IMR-90 (cell line): ENCODE measurements around the gene RPS6KA2. TPM values are rescaled to one million over a fixed set of nuclear protein-coding genes. Genes with fewer than 3 reads are reported as not detected.

Experiments
- ATAC-seq: fragments of 200-7000 bp; cut with Tn5 transposase; 2 replicates; pipeline ENCODE4 v1.9.1; 2020; ENCODE audit warnings: low read depth, mild to moderate bottlenecking, moderate library complexity
- BruUV-seq: library from RNA; stranded (reverse); fragments of 400-500 nt; replicated peaks from 2 replicates; lab custom pipeline; 2021; lab: Mats Ljungman, UMichigan
- CTCF ChIA-PET: fragments of 300-600 bp; formaldehyde crosslinking; extraction: SDS; loops from one replicate; lab custom pipeline; 2021; ENCODE audit warnings: antibody characterized with exemption; lab: Yijun Ruan, JAX
- POLR2A ChIA-PET: fragments of 300-600 bp; sonication (Branson Sonifier 250); formaldehyde crosslinking; loops from one replicate; lab custom pipeline; 2022; ENCODE audit warnings: antibody characterized with exemption; ENCODE audit not compliant: unreplicated experiment; lab: Charles Lee
- DNase-seq: peaks from one replicate; pipeline ENCODE4 v3.0.0; 2013
- H2AFZ ChIP-seq: replicated peaks from 2 replicates; pipeline ENCODE3; 2013; ENCODE audit warnings: low read length, mild to moderate bottlenecking; ENCODE audit not compliant: poor library complexity
- H2AK5ac ChIP-seq: 2 replicates; pipeline ENCODE4 v1.6.1; 2013; ENCODE audit warnings: low read depth, low read length, inconsistent platforms
- H2AK9ac ChIP-seq: replicated peaks from 2 replicates; pipeline ENCODE3; 2013; ENCODE audit warnings: mild to moderate bottlenecking, low read depth, low read length, moderate library complexity; ENCODE audit not compliant: poor library complexity
- H2BK120ac ChIP-seq: 2 replicates; pipeline ENCODE4 v1.6.1; 2013; ENCODE audit warnings: low read depth, low read length, inconsistent platforms
- H2BK15ac ChIP-seq: 3 replicates; pipeline ENCODE4 v1.6.1; 2013; ENCODE audit warnings: low read depth, low read length, inconsistent platforms
- H2BK20ac ChIP-seq: 2 replicates; pipeline ENCODE4 v1.6.1; 2013; ENCODE audit warnings: low read depth, mild to moderate bottlenecking, inconsistent platforms, low read length, moderate library complexity
- H2BK5ac ChIP-seq: 2 replicates; pipeline ENCODE4 v1.6.1; 2013; ENCODE audit warnings: mild to moderate bottlenecking, low read depth, low read length, inconsistent platforms; ENCODE audit not compliant: poor library complexity, severe bottlenecking
- H3K14ac ChIP-seq: replicated peaks from 2 replicates; pipeline ENCODE4 v1.6.1; 2013; ENCODE audit warnings: low read depth, low read length, inconsistent platforms
- H3K18ac ChIP-seq: 2 replicates; pipeline ENCODE4 v1.6.1; 2013; ENCODE audit warnings: low read depth, low read length, control low read depth
- H3K23ac ChIP-seq: 2 replicates; pipeline ENCODE4 v1.6.1; 2013; ENCODE audit warnings: low read depth, low read length, inconsistent platforms
- H3K27ac ChIP-seq: 2 replicates; pipeline ENCODE4 v1.5.1; 2013; ENCODE audit warnings: mild to moderate bottlenecking, control low read depth, low read length; ENCODE audit not compliant: insufficient read depth
- H3K27me3 ChIP-seq: 2 replicates; pipeline ENCODE4 v1.6.1; 2013; ENCODE audit warnings: low read length; ENCODE audit not compliant: control insufficient read depth, insufficient read depth
- H3K36me3 ChIP-seq: 2 replicates; pipeline ENCODE4 v1.6.1; 2013; ENCODE audit warnings: low read length, mixed read lengths; ENCODE audit not compliant: control insufficient read depth, insufficient read depth
- H3K4ac ChIP-seq: 2 replicates; pipeline ENCODE4 v1.6.1; 2013; ENCODE audit warnings: low read depth, low read length, inconsistent platforms
- H3K4me1 ChIP-seq: 2 replicates; pipeline ENCODE4 v1.6.1; 2013; ENCODE audit warnings: low read length, mixed read lengths; ENCODE audit not compliant: control insufficient read depth, insufficient read depth
- H3K4me2 ChIP-seq: 2 replicates; pipeline ENCODE4 v1.6.1; 2013; ENCODE audit warnings: low read depth, mild to moderate bottlenecking, control low read depth, low read length, moderate library complexity
- H3K4me3 ChIP-seq: 2 replicates; pipeline ENCODE4 v1.5.1; 2013; ENCODE audit warnings: low read depth, mild to moderate bottlenecking, control low read depth, low read length, moderate library complexity; ENCODE audit not compliant: insufficient read depth
- H3K56ac ChIP-seq: 2 replicates; pipeline ENCODE4 v1.6.1; 2013; ENCODE audit warnings: low read length, inconsistent platforms; ENCODE audit not compliant: insufficient read depth; ENCODE audit errors: extremely low read depth
- H3K79me1 ChIP-seq, 2 experiments: 2 replicates each; pipeline ENCODE4 v1.6.1; 2013; ENCODE audit warnings: low read length in 2 of 2, inconsistent platforms in 1 of 2, low read depth in 1 of 2
- H3K9ac ChIP-seq: 2 replicates; pipeline ENCODE4 v1.6.1; 2013; ENCODE audit warnings: low read depth, low read length, control low read depth
- H3K9me1 ChIP-seq: 2 replicates; pipeline ENCODE4 v1.6.1; 2013; ENCODE audit warnings: low read length, inconsistent platforms; ENCODE audit not compliant: insufficient read depth
- H3K9me3 ChIP-seq: 2 replicates; pipeline ENCODE4 v1.6.1; 2013; ENCODE audit warnings: low read length; ENCODE audit not compliant: control insufficient read depth, insufficient read depth
- H4K20me1 ChIP-seq: 2 replicates; pipeline ENCODE4 v1.6.1; 2013; ENCODE audit warnings: low read length, inconsistent platforms; ENCODE audit not compliant: insufficient read depth
- H4K5ac ChIP-seq: 2 replicates; pipeline ENCODE4 v1.6.1; 2013; ENCODE audit warnings: mild to moderate bottlenecking, low read depth, low read length, control low read depth
- H4K8ac ChIP-seq, 2 experiments: 2 replicates each; pipeline ENCODE4 v1.6.1; 2013; ENCODE audit warnings: low read depth in 2 of 2, low read length in 2 of 2, control low read depth in 1 of 2, inconsistent platforms in 1 of 2
- H4K91ac ChIP-seq: 2 replicates; pipeline ENCODE4 v1.6.1; 2013; ENCODE audit warnings: low read depth, low read length, inconsistent platforms; ENCODE audit not compliant: insufficient read depth
- ELK1 ChIP-seq: fragments of 150-350 bp; IDR thresholded peaks from 2 replicates; pipeline ENCODE4 v1.6.1; 2016; ENCODE audit warnings: low read depth, mild to moderate bottlenecking, low read length, moderate library complexity, borderline replicate concordance
- FOS ChIP-seq: fragments of 150-350 bp; IDR thresholded peaks from 2 replicates; pipeline ENCODE4 v1.6.1; 2016; ENCODE audit warnings: low read depth, low read length
- MAZ ChIP-seq: IDR thresholded peaks from 2 replicates; pipeline ENCODE4 v1.6.1; 2012; ENCODE audit warnings: low read depth, mild to moderate bottlenecking, low read length, improper control_type of control experiment, moderate library complexity, borderline replicate concordance
- RCOR1 ChIP-seq: IDR thresholded peaks from 2 replicates; pipeline ENCODE4 v1.6.1; 2012; ENCODE audit warnings: mild to moderate bottlenecking, low read length, improper control_type of control experiment; ENCODE audit not compliant: insufficient replicate concordance
- RFX5 ChIP-seq: IDR thresholded peaks from 2 replicates; pipeline ENCODE4 v1.8.0; 2012; ENCODE audit warnings: low read depth, mild to moderate bottlenecking, low read length, moderate library complexity
- WGBS, 2 experiments: methylation state at CpG; one replicate each; pipeline versions ENCODE4 v1.1.5 to v1.1.7; 2013; ENCODE audit warnings: missing lambda C conversion rate in 2 of 2; ENCODE audit not compliant: insufficient read length in 1 of 2; ENCODE audit errors: extremely low coverage in 2 of 2; 5-methylcytosine and 5-hydroxymethylcytosine counted together
- dilution Hi-C: fragments of 300-500 bp; cut with HindIII; formaldehyde crosslinking; loops from one replicate; pipeline ENCODE4 v1.14.3; 2018; ENCODE audit warnings: low sequenced_read_pairs; ENCODE audit not compliant: unreplicated experiment
- in situ Hi-C: fragments of 300-500 bp; cut with MboI; formaldehyde crosslinking; loops from 3 replicates; pipeline ENCODE4 v1.14.3; 2019; ENCODE audit warnings: low sequenced_read_pairs, inconsistent platforms, mixed read lengths
- intact Hi-C: fragments of 100-400 bp; cut with micrococcal nuclease; formaldehyde crosslinking; loops from 2 replicates; pipeline ENCODE4 v1.10.0; 2022
- polyA plus RNA-seq, 3 experiments: library from polyadenylated mRNA; depleted of rRNA; stranded (reverse); fragments of >200 nt; gene quantifications; 2 replicates each; pipeline ENCODE4 v1.2.3, GENCODE V29; 2012; ENCODE audit warnings: low replicate concordance in 1 of 3
- total RNA-seq: library from RNA; depleted of rRNA; stranded (reverse); fragments of >200 nt; gene quantifications from 2 replicates; pipeline ENCODE4 v1.2.3, GENCODE V29; 2012

Gene RPS6KA2
- total and polyA plus RNA-seq, 2 of the 4 experiments (the other 2 are of a cell fraction) = 26.9 to 31.3 TPM

DNA sequence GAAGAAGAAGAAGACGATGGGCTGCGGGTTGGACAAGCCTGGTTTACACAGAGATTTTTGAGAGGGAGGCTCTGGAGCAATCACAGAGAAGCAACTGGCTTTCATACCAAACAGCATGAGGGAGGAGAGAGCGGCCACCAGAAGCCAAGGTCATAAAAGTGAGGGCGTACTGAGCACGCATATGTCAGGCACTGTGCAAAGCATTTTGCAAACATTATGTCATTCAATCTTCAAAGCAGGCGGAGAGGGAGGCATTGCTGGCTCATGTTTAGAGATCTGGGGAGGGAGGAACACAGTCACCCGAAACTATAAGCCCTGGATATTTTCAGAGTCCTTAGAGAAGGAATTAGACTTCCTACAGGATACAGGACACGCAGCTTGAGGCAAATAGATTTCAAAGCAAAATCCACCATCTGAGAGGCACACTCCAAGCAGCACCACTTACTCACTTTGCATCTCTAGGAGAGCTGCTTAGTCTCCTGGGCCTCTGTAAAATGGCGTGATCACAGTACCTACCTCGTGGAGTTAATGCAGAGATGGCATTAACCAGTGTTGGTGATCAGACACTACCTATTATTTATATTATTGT is 65.2 kb downstream of the RPS6KA2 start:
- DNase-seq = peak; percentile 36

More for the DNA sequence above, 65.2 kb downstream of the RPS6KA2 start:
- no peak overlapping the region for H3K14ac ChIP-seq
- no peak overlapping the region for H2AK5ac ChIP-seq
- 82% methylated on average over 3 of the region's 10 CpGs; no CpG with 5 or more reads in 1 of the 2 experiments for WGBS, 2 experiments
- H2BK15ac ChIP-seq = no peak overlapping the region
- peaks cover 26% of the 10 kb centered on the region for H3K36me3 ChIP-seq
- no peak overlapping the region for H2BK120ac ChIP-seq
- no peak overlapping the region for H2BK20ac ChIP-seq
- dilution Hi-C loops (no loop called here), in situ Hi-C loops (loop anchor here (5.0 kb wide), 1 partner anchor 65 kb away; the partner anchor contains the start of gene RPS6KA2), intact Hi-C loops (no loop called here)
- no peak for TF ChIP-seq RFX5
- TF ChIP-seq MAZ = no peak
- TF ChIP-seq RCOR1 = no peak
- TF ChIP-seq ELK1 = no peak
- TF ChIP-seq FOS = no peak
- H4K5ac ChIP-seq = no peak overlapping the region
- H3K27me3 ChIP-seq = no peaks in the 10 kb centered on the region
- no TSS peak for BruUV-seq
- no peak overlapping the region for H2AFZ ChIP-seq
- H2AK9ac ChIP-seq = no peak overlapping the region
- peaks cover 5% of the 10 kb centered on the region; the same call in 1 of the 2 replicates for H3K9me3 ChIP-seq
- H3K27ac ChIP-seq = no peak overlapping the region
- no peak overlapping the region for H2BK5ac ChIP-seq
- peaks cover 16% of the 10 kb centered on the region for H4K20me1 ChIP-seq
- peaks cover 15% of the 10 kb centered on the region for H3K4me1 ChIP-seq
- H3K4me2 ChIP-seq = no peak overlapping the region
- no peak overlapping the region for H3K4ac ChIP-seq
- no peak overlapping the region for H3K56ac ChIP-seq
- H3K23ac ChIP-seq = no peak overlapping the region
- CTCF ChIA-PET = no interaction called here
- H4K91ac ChIP-seq = no peak overlapping the region
- no peak overlapping the region for H3K4me3 ChIP-seq
- H3K18ac ChIP-seq = no peak overlapping the region
- ATAC-seq = peak; percentile 12; the same call in 1 of the 2 replicates
- H3K79me1 ChIP-seq = peaks cover 14 to 36% of the 10 kb centered on the region in 2 experiments
- POLR2A ChIA-PET = no interaction called here
- peaks cover 18% of the 10 kb centered on the region for H3K9me1 ChIP-seq
- H3K9ac ChIP-seq = no peak overlapping the region
- H4K8ac ChIP-seq = no peak overlapping the region
